Panc1 (cell line): ENCODE results near the gene KIF21A. TPM values are rescaled to one million over a fixed set of nuclear protein-coding genes. Genes with fewer than 3 reads are reported as not detected.

ENCODE experiments used
- ATAC-seq: fragments of 200-7000 bp; cut with Tn5 transposase; 2 replicates; pipeline ENCODE4 v1.9.1; 2020; ENCODE audit warnings: mild to moderate bottlenecking, moderate library complexity
- BruUV-seq: library from RNA; stranded (reverse); fragments of 400-500 nt; replicated peaks from 2 replicates; lab custom pipeline; 2021; lab: Mats Ljungman, UMichigan
- CTCF ChIA-PET: fragments of 300-600 bp; sonication (Branson Sonifier 250); formaldehyde crosslinking; loops from one replicate; lab custom pipeline; 2022; ENCODE audit warnings: antibody characterized with exemption; lab: Charles Lee
- POLR2A ChIA-PET: fragments of 300-600 bp; sonication (Branson Sonifier 250); formaldehyde crosslinking; loops from one replicate; lab custom pipeline; 2022; ENCODE audit warnings: antibody characterized with exemption; lab: Charles Lee
- DNase-seq: peaks from one replicate; pipeline ENCODE4 v3.0.0-alpha.2; 2010; ENCODE audit warnings: low read depth, low spot score
- H3K27ac ChIP-seq: 2 replicates; pipeline ENCODE4 v1.5.1; 2011; ENCODE audit warnings: mild to moderate bottlenecking, low read length, inconsistent platforms
- H3K27me3 ChIP-seq: fragments of 200-500 bp; sonication (Bioruptor generic); 2 replicates; pipeline ENCODE4 v1.6.0; 2014; ENCODE audit warnings: low read length, inconsistent platforms; ENCODE audit not compliant: control insufficient read depth, insufficient read depth
- H3K36me3 ChIP-seq: fragments of 200-500 bp; sonication (Bioruptor generic); 2 replicates; pipeline ENCODE4 v1.5.1; 2014; ENCODE audit warnings: inconsistent platforms, mild to moderate bottlenecking, low read length, moderate library complexity; ENCODE audit not compliant: control insufficient read depth, insufficient read depth
- H3K4me1 ChIP-seq: 2 replicates; pipeline ENCODE4 v1.5.1; 2011; ENCODE audit warnings: inconsistent platforms, mild to moderate bottlenecking, low read length, moderate library complexity; ENCODE audit not compliant: control insufficient read depth, insufficient read depth
- H3K4me3 ChIP-seq, 2 experiments: 2 replicates each; pipeline ENCODE4 v1.5.1; 2011 to 2012; ENCODE audit warnings: low read depth in 2 of 2, low read length in 2 of 2, mild to moderate bottlenecking in 2 of 2, inconsistent platforms in 1 of 2, moderate library complexity in 1 of 2
- H3K9me3 ChIP-seq: fragments of 200-500 bp; sonication (Bioruptor generic); 2 replicates; pipeline ENCODE4 v1.5.1; 2014; ENCODE audit warnings: low read depth, mild to moderate bottlenecking, inconsistent platforms, low read length, moderate library complexity; ENCODE audit not compliant: control insufficient read depth, insufficient read depth
- CTCF ChIP-seq: fragments of 450-650 bp; IDR thresholded peaks from 2 replicates; pipeline ENCODE4 v1.5.1; 2017; ENCODE audit warnings: mild to moderate bottlenecking
- POLR2AphosphoS5 ChIP-seq: IDR thresholded peaks from 2 replicates; pipeline ENCODE4 v1.6.1; 2012; ENCODE audit warnings: mild to moderate bottlenecking, low read depth, low read length, moderate library complexity
- REST ChIP-seq, 2 experiments: IDR thresholded peaks; 2 replicates each; pipeline ENCODE4 v1.6.1; 2011 to 2012; ENCODE audit warnings: low read depth in 2 of 2, control low read depth in 1 of 2, low read length in 1 of 2, mild to moderate bottlenecking in 1 of 2, moderate library complexity in 1 of 2; ENCODE audit not compliant: insufficient read depth in 1 of 2
- SIN3A ChIP-seq: IDR thresholded peaks from 2 replicates; pipeline ENCODE4 v1.6.1; 2012; ENCODE audit warnings: low read depth, mild to moderate bottlenecking, low read length, moderate library complexity, borderline replicate concordance; ENCODE audit not compliant: insufficient read depth
- TCF7L2 ChIP-seq: IDR thresholded peaks from 2 replicates; pipeline ENCODE4 v1.6.1; 2011; ENCODE audit warnings: mild to moderate bottlenecking, low read depth, low read length, inconsistent platforms
- in situ Hi-C: cut with HindIII; loops from 2 replicates; pipeline ENCODE4 v1.10.0; 2016; ENCODE audit warnings: low sequenced_read_pairs, low pct_unique_long_range_greater_than_20kb
- intact Hi-C: fragments of 100-400 bp; cut with micrococcal nuclease; formaldehyde crosslinking; loops from one replicate; pipeline ENCODE4 v1.10.0; 2022; ENCODE audit not compliant: unreplicated experiment
- total RNA-seq: library from RNA; stranded (reverse); gene quantifications from one replicate; pipeline ENCODE4 v1.2.1, GENCODE V29; 2021; ENCODE audit not compliant: unreplicated experiment

KIF21A gene
- total RNA-seq, 1 experiment from 2014 or later = 25.6 TPM

- no peaks in the 10 kb centered on the region for H3K27me3 ChIP-seq
- in situ Hi-C loops = no loop called here
- no TSS peak for BruUV-seq
- no peak for TF ChIP-seq REST (IDR thresholded peaks at IDR 0.05; ENCODE audit: insufficient read depth in 1 of 2, low read depth in 2 of 2, low read length in 1 of 2)
- no peak for TF ChIP-seq CTCF
- no peak for TF ChIP-seq TCF7L2
- no peak for TF ChIP-seq POLR2AphosphoS5
- TF ChIP-seq SIN3A = no peak
- H3K27ac ChIP-seq = no peak overlapping the region
- ChIA-PET CTCF (no interaction called here), POLR2A (no interaction called here)
- H3K9me3 ChIP-seq = no peaks in the 10 kb centered on the region
- no peak overlapping the region for H3K4me3 ChIP-seq
- intact Hi-C loops = no loop called here
- no peaks in the 10 kb centered on the region for H3K4me1 ChIP-seq
- no peaks in the 10 kb centered on the region for H3K36me3 ChIP-seq
- no peak for DNase-seq
- ATAC-seq = no peak
These were observed 47.8 kb upstream of the KIF21A start for GRCh38 chr12:39490500-39491282.

GRCh38 chr12:39483597-39483996 lies 40.7 kb upstream of the KIF21A start:
- ATAC-seq = no peak
- Histone ChIP-seq H3K4me1 (no peaks in the 10 kb centered on the region), H3K27ac (no peak overlapping the region), H3K4me3 (no peak overlapping the region), H3K27me3 (no peaks in the 10 kb centered on the region; the same call in 1 of the 2 replicates), H3K9me3 (no peaks in the 10 kb centered on the region), H3K36me3 (no peaks in the 10 kb centered on the region)
- DNase-seq = no peak
- TF ChIP-seq POLR2AphosphoS5 (no peak), TCF7L2 (no peak), SIN3A (no peak), REST (IDR thresholded peaks at IDR 0.05; ENCODE audit: insufficient read depth in 1 of 2, low read depth in 2 of 2, low read length in 1 of 2) (no peak), CTCF (no peak)
- intact Hi-C loops = no loop called here
- BruUV-seq = no TSS peak
- CTCF ChIA-PET = no interaction called here
- POLR2A ChIA-PET = no interaction called here
- in situ Hi-C loops = no loop called here
